ENCODE measurements around the gene DUSP5. TPM values are rescaled to one million over a fixed set of nuclear protein-coding genes. Genes with fewer than 3 reads are reported as not detected.

DUSP5 gene
- total RNA-seq, 4 donors from 2014 or later = 6.2 to 16.0 (median 6.6) TPM

DNA sequence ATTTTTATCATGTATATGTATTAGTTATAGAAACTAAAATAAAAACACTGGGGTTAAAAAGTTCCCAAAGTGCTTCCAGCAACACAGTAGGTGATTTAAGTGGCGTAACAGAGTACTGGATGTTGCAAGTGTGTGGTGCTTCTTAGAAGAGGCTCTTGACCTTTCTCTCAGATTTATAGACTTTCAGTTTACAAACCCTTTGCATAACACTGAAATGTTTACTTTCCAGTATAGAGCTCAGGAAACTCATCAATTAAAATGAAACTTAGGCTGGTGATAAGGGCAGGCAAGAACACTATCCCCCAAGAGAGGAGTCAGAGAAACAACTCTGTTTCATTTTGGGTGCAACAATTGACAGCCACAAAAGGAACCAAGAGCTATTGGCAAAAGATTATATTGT, 42.3 kb downstream of the DUSP5 start:
- peaks cover 3% of the 10 kb centered on the region for H3K27me3 ChIP-seq
- no peaks in the 10 kb centered on the region for H3K9me3 ChIP-seq
- in situ Hi-C loops (cut with MboI; ENCODE audit: low pct_ligation_motif_present in 1 of 4, low pct_unique_long_range_greater_than_20kb in 1 of 4, low sequenced_read_pairs in 3 of 4) (loop anchor here in 3 of 4 donors (5.0 to 25.0 kb wide), 4 partner anchors 185 to 228 kb away; partner anchors contain the start of gene SMNDC1 (in 1 of the 3)), intact Hi-C loops (cut with DNase I; ENCODE audit: low total_unique reads) (no loop called here)
- no peaks in the 10 kb centered on the region for H3K36me3 ChIP-seq
- H3K27ac ChIP-seq = no peak overlapping the region
- DNase-seq = no peak
- TF ChIP-seq POLR2A (IDR thresholded peaks at IDR 0.05) (no peak), EP300 (IDR thresholded peaks at IDR 0.05; ENCODE audit: low read depth) (no peak), POLR2AphosphoS5 (IDR thresholded peaks at IDR 0.05) (no peak)
- TF ChIP-seq, protein P1, sequence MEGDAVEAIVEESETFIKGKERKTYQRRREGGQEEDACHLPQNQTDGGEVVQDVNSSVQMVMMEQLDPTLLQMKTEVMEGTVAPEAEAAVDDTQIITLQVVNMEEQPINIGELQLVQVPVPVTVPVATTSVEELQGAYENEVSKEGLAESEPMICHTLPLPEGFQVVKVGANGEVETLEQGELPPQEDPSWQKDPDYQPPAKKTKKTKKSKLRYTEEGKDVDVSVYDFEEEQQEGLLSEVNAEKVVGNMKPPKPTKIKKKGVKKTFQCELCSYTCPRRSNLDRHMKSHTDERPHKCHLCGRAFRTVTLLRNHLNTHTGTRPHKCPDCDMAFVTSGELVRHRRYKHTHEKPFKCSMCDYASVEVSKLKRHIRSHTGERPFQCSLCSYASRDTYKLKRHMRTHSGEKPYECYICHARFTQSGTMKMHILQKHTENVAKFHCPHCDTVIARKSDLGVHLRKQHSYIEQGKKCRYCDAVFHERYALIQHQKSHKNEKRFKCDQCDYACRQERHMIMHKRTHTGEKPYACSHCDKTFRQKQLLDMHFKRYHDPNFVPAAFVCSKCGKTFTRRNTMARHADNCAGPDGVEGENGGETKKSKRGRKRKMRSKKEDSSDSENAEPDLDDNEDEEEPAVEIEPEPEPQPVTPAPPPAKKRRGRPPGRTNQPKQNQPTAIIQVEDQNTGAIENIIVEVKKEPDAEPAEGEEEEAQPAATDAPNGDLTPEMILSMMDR (IDR thresholded peaks at IDR 0.05) = no peak
- peaks cover 0 to 9% (median 0%) of the 10 kb centered on the region in 4 donors for H3K4me1 ChIP-seq
- H3K4me3 ChIP-seq = no peak overlapping the region
- 39 to 60% methylated on average over 1 of the region's 1 CpG for WGBS, 2 donors (ENCODE audit: low coverage in 1 of 2)

DNA sequence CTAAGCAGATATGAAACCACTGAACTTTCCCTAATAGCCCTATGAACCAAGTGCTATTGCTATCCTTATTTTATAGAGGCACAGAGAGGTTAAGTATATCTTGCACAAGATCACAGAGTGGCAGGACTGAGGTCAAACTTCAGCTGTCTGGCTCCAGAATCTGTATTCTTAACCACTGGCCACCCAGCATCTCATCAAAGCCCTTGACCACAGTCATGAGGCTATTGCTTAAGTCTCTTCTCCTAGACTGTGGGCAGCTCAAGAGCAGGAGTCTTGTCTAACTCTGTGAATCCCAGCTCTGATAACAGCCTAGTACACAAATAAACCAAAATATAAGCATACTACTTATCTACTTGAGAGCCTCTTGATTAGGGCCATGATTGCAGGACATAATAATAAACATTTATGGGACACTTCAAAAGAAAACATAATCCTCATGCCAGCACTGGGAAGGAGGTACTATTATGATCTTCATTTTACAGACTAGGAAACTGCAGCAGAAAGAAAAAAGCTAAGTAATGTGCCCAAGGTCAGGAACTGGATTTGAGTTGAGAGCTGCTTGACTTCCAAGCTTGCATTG, 47.3 kb downstream of the DUSP5 start:
- Histone ChIP-seq H3K4me1 (no peaks in the 10 kb centered on the region), H3K4me3 (no peak overlapping the region), H3K27ac (no peak overlapping the region), H3K36me3 (no peaks in the 10 kb centered on the region), H3K9me3 (no peaks in the 10 kb centered on the region), H3K27me3 (peaks cover 21% of the 10 kb centered on the region)
- DNase-seq = no peak
- TF ChIP-seq, protein P1 (IDR thresholded peaks at IDR 0.05) = no peak
- no peak for TF ChIP-seq POLR2AphosphoS5 (IDR thresholded peaks at IDR 0.05)
- TF ChIP-seq EP300 (IDR thresholded peaks at IDR 0.05; ENCODE audit: low read depth) = no peak
- TF ChIP-seq POLR2A (IDR thresholded peaks at IDR 0.05) = no peak
- intact Hi-C loops (cut with DNase I; ENCODE audit: low total_unique reads) = loop anchor here (5.0 kb wide), 1 partner anchor 233 kb away; no protein-coding TSS in a partner anchor
- in situ Hi-C loops (cut with MboI; ENCODE audit: low pct_ligation_motif_present in 1 of 4, low pct_unique_long_range_greater_than_20kb in 1 of 4, low sequenced_read_pairs in 3 of 4) = loop anchor here (5.0 to 25.0 kb wide), 5 partner anchors 190 to 233 kb away; partner anchors contain the start of gene SMNDC1 (in 1 of the 4)

DNA sequence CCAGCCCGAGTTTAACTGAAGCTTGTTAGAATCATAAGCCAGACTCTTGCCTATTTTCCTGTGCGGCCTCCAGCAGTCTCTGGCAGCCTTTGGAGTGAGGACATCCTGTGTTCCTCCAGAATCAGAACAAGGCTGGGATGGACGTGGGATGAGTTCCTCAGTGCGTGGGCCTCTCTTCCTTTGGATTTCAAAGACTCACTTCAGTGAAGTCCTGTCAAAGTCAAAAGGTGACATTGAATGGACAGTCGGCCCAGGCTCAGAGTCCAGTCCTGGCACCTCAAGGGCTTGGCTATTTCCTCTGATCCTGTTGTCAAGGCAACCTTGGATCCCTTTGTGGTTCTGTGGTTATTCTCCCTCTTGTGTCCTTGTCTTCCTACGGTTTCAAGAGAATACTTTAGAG, 48.4 kb downstream of the DUSP5 start:
- TF ChIP-seq POLR2A (IDR thresholded peaks at IDR 0.05) = no peak
- H3K4me1 ChIP-seq = no peaks in the 10 kb centered on the region
- no peak overlapping the region for H3K4me3 ChIP-seq
- H3K27me3 ChIP-seq = peaks cover 23% of the 10 kb centered on the region
- H3K9me3 ChIP-seq = no peaks in the 10 kb centered on the region
- WGBS, 2 donors (ENCODE audit: low coverage in 1 of 2) = 78% methylated on average over 6 of the region's 6 CpGs; no CpG with 5 or more reads in 1 of the 2 donors
- H3K27ac ChIP-seq = no peak overlapping the region
- in situ Hi-C loops (cut with MboI; ENCODE audit: low pct_ligation_motif_present in 1 of 4, low pct_unique_long_range_greater_than_20kb in 1 of 4, low sequenced_read_pairs in 3 of 4) = loop anchor here in 3 of 4 donors (5.0 to 25.0 kb wide), 5 partner anchors 191 to 234 kb away; partner anchors contain the start of gene SMNDC1 (in 1 of the 3)
- intact Hi-C loops (cut with DNase I; ENCODE audit: low total_unique reads) = loop anchor here (5.0 kb wide), 1 partner anchor 234 kb away; no protein-coding TSS in a partner anchor
- H3K36me3 ChIP-seq = no peaks in the 10 kb centered on the region
- no peak for DNase-seq

DNA sequence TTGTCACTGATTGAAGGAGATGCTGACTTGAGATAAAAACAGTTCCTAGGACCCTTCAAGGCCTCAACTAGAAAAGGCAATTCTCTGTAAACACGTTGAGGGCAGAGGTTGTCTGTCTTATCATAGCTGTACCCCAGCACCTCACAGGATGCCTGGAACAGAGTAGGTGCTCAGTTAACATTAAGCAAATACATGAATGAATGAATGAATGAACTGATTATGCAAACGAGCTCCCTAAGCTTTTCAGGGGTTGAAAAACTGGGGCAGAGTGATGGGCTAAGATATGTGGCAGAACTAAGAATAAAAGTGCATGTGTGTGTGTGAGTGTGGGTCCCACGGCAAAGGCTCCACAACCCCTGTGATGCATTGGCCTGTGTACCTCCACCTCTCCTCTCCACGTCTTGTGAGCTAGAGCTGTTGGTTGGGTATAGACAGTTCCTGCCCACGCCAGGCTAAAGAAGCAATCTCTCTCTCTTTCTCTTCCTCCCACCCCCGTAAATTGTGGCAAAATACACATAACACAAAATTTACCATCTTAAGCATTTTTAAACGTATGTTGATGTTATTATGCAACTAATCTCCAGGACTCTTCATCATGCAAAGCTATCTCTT, 48.9 kb downstream of the DUSP5 start:
- Histone ChIP-seq H3K27ac (no peak overlapping the region), H3K4me3 (no peak overlapping the region), H3K9me3 (no peaks in the 10 kb centered on the region), H3K4me1 (no peaks in the 10 kb centered on the region), H3K27me3 (peaks cover 23% of the 10 kb centered on the region), H3K36me3 (no peaks in the 10 kb centered on the region)
- DNase-seq = no peak
- TF ChIP-seq POLR2AphosphoS5 (IDR thresholded peaks at IDR 0.05) (no peak), POLR2A (IDR thresholded peaks at IDR 0.05) (no peak), EP300 (IDR thresholded peaks at IDR 0.05; ENCODE audit: low read depth) (no peak)
- TF ChIP-seq, protein P1 (IDR thresholded peaks at IDR 0.05) = no peak
- in situ Hi-C loops (cut with MboI; ENCODE audit: low pct_ligation_motif_present in 1 of 4, low pct_unique_long_range_greater_than_20kb in 1 of 4, low sequenced_read_pairs in 3 of 4) = loop anchor here in 3 of 4 donors (5.0 to 25.0 kb wide), 5 partner anchors 192 to 234 kb away; partner anchors contain the start of gene SMNDC1 (in 1 of the 3)
- intact Hi-C loops (cut with DNase I; ENCODE audit: low total_unique reads) = loop anchor here (5.0 kb wide), 1 partner anchor 234 kb away; no protein-coding TSS in a partner anchor
- 68 to 77% methylated on average over 7 of the region's 7 CpGs for WGBS, 2 donors (ENCODE audit: low coverage in 1 of 2)

Data from transverse colon (tissue), 4 donors.